Measurements from ENCODE around the gene AFAP1.

AFAP1 gene

DNA sequence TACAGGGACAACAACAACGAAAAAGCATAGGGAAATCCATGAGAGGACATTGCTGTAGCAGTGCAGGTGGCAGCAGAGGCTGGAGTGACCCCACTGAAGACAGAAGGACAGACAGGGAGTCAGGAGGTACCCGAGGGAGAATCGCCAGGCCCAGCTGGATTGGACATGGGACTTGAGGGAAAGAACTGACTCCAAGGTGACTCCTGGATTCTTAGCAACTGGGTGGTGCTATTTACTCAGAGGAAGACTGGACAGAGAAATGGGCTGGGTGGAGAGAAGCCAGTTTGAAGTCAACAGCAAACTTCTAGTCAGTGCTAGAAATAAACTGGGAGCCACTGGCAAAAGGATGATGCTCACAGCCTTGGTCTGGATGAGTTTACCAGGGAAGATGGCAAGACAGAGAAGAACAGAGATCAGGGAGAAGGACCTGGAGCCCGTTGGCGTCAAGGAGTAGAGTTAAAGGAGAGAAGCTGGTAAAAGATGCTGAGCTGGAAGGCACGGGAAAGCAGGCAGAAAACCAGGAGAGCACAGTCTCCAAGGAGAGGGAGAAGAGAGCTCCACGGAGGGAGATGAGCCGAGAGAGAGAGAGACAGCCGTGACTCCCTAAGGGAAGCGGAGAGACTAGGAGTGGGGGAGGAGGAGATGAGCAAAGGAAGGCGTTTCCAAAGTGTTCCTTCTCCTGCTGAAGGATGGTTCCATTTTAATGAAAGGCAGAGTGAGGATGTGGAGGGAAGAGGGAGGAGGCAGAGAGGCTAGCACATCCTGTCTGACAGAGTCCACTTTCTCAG is 119.4 kb downstream of the AFAP1 start:
- no peak for DNase-seq (ENCODE audit: low read depth)

DNA sequence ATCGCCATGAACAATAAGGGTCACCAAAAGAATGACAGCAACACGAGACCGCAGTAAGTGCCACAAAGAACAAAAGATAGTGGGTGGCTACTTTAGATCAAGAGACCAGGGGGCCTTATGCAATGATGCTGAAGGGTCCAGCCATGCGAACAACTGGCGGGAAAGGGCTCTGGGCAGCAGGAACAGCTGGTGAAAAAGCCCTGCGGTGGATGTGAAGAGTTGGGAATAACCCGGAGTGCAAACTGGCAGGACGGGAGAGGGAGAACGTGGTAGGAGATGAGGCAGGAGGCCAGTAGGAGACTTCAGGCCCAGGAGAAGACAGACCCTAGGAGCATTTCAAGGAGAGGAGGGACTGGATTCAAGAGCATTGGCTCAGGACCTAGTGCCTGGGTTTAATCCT is 120.2 kb downstream of the AFAP1 start:
- DNase-seq (ENCODE audit: low read depth): no peak

DNA sequence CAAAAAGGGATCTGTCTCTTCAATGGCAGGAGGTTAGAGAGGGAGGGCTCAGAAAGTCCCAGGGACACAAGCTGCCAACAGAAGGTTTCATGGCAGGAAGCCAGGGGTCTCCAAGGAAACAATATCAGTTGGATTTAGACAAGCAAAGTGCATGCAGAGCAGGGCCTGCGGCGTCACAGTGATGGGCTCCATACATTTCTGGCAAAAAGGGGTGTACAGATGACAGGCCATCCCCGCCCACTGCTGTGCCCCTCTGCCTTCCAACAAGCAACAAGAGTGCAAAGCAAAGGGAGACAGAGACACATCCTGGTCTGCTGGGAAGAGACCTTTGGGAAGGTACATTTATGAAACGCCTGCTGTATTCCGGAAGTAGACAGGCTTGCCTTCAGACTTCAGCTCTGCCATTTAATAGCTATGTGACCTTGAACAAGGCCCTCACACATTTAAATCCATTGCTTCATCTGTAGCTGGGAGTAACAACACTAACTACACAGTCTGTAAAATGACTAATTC is 121.2 kb downstream of the AFAP1 start:
- DNase-seq (ENCODE audit: low read depth): no peak

DNA sequence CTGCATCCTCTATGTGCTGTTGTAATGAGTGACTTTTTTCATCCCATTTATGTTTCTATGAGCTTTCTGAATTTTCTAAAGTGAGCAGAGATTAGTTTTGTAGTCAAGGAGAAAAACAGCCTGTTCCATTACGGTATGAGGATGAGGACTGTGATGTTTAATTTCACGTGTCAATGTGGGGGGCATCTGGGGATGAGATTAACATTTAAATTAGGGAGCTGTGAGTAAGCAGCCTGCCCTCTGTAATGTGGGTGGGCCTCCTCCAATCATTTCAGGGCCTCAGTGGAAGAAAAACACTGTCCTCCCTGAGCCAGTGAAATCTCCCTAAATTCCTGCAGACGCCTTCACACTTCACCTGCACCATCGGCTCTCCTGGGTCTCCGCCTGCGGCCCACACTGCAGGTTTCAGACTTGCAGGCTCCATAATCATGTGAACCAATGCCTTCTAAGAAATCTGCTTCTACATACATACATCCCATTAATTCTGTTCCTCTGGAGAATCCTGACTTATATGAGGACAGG is 121.7 kb downstream of the AFAP1 start:
- DNase-seq (ENCODE audit: low read depth): no peak

DNA sequence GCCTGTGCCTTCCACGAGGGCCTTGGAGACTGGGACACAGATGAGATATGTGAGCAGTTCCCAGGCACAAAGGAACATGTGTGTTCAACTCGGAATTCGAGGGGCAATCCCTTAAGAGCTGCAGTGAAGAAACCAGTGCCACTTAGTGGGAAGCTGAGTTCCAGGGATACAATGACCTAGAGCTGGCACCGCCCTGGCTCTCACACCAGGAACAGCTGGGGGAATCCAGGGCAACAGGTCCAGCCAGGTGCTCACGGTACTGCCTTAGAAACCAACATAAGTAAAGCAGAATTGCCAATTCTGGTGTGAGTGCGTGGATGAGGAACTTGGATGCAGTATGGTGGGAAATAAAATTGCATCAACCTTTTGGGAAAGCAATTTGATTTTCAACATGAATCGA is 122.9 kb downstream of the AFAP1 start:
- no peak for DNase-seq (ENCODE audit: low read depth)

DNA sequence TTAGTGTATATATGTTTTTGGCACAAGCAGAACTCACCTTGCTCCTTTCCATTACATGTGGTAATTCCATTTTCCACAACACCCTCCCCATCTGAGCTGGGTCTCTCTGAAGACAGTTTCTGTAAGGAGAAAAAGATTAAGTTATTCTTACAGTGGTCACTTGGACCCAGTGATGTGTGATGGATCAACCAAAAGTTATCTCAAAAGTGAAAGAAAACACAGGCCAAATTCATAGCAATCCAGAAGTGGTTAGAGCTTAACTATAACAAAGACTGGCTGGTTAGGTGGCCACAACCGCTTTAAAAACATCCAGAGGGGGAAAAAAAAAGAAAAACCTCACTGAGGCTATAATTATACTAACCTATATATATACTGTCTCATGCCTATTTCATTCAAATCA is 123.7 kb downstream of the AFAP1 start:
- DNase-seq (ENCODE audit: low read depth): no peak

DNA sequence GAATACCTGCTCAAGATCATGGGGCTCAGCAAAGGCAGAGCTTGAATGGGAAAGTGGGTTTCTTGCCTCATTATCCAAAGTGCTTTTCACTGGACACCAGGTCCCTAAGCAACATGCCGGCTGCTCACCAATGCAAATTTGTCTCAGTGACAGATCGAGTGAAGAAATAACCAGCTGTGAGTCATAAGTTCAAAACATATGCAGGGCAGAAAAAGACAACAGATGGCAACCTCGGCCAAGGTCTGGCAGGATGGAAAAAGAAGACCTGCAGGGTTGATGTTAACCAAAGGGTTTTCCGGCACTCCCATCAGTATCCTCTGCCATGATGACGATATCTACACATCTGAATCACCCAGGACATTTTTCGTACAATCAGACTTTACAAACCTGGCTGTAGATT is 124.1 kb downstream of the AFAP1 start:
- DNase-seq (ENCODE audit: low read depth): no peak

DNA sequence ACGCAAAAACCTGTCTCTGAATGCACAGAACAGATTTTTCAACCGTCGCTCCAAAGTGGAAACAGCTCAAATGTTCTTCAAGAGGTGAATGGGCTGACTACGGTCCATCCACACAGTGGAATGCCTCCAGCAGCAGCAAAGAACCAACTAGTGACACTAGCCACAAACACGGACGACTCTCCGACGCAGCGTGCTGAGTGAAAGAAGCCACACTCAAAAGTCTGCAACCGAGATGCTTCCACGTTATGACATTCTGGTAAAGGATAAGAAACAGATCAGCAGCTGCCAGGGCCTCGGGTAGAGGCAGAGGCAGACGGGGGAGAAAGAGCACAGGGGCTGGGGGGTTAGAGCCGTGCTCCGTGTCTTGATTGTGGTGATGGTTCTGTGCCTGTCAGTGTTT is 125.2 kb downstream of the AFAP1 start:
- no peak for DNase-seq (ENCODE audit: low read depth)

DNA sequence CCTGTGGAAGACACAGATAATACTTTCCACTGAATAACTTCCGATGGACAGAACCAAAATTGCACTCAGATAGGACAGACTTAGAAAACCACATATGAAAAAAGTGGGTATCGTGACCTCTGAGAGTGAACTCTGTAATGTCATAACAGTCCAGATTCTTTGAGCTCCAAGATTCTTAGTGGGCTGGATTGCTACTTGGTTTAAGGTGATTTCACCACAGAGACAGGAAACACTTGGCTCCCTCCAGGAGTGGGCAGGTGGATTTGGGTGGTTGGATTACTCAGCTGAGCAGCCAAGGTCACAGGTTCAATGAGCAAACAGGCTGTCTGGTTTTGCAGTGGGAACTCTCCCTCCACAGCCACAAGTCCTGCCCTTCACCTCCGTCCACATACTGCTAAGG is 126.0 kb downstream of the AFAP1 start:
- DNase-seq (ENCODE audit: low read depth): no peak

DNA sequence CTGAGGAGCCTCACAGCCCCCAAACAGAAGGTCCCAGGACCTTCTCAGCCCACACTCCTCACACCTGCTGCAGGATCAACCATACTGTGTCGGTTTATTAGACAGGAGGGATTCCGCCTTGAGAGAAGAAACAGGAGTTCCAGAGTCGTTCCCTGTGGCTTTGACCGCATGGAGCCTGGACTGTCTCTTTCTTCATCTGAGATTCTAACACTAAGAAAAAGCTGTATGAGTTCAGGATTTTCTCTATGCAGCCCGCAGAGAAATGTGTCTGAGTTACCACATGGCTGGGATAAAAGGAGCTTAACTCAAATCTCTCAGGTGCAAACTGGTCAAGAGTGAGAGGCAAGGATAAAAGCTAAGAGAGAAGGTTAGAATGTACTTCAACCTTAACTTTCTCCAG is 126.7 kb downstream of the AFAP1 start:
- no peak for DNase-seq (ENCODE audit: low read depth)

DNA sequence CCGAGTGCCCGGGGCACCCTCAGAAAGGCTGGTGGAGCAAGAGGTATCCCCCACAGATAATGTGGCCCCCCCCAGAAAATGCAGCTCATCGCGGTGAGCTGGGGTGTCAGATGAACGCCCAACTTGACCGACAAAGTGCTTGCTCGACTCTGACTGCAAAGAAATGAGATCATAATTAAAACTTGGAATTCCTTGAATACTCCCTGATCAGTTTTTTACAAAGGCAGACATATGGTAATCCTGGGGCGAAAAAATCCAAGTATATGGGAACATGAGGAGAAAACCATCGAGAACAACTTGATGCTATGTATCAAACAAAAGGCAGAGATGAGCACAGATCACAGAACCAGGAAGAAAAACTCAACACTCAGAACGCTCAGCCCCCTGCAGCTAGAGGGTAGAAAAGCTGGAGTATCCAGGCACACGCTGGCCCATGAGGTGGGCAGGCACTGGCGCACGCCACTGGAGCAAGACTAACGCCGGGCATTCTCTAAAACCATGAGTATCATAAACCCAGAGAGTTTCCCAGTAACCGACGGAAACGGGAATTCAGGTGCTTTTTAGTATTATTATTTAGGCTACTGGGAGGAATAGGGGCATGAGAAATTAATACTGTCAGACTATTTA is 127.3 kb downstream of the AFAP1 start:
- DNase-seq (ENCODE audit: low read depth): no peak

DNA sequence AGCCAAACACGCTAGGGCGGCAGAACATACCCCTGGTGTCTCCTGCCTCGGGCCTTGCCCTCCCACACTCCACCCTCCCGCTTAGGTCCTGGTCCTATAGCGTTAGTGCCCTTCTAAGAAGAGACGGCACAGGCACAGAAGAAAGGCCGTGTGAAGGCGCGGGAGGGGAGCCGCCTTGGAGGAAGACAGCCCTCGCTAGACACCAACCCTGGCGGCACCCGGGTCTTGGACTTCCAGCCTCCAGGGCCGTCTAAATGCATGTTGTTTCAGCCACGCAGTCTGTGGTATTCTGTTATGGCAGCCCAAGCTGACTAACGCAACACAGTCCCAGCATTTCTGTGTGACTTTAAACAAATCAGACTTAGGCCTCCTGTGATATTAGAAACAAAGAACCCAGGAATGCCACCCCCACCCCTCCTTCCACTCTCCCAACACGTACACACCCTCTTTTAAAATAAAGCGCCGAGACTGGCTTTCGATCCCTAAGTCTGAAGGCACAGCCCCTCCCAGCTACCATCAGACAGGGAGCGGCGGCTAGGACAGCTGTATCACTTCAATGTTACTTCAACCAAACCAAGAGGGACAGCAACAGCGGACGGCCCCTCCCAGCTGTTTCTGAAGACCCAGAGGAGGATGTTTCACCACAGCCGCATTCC is 128.0 kb downstream of the AFAP1 start:
- DNase-seq (ENCODE audit: low read depth): no peak

DNA sequence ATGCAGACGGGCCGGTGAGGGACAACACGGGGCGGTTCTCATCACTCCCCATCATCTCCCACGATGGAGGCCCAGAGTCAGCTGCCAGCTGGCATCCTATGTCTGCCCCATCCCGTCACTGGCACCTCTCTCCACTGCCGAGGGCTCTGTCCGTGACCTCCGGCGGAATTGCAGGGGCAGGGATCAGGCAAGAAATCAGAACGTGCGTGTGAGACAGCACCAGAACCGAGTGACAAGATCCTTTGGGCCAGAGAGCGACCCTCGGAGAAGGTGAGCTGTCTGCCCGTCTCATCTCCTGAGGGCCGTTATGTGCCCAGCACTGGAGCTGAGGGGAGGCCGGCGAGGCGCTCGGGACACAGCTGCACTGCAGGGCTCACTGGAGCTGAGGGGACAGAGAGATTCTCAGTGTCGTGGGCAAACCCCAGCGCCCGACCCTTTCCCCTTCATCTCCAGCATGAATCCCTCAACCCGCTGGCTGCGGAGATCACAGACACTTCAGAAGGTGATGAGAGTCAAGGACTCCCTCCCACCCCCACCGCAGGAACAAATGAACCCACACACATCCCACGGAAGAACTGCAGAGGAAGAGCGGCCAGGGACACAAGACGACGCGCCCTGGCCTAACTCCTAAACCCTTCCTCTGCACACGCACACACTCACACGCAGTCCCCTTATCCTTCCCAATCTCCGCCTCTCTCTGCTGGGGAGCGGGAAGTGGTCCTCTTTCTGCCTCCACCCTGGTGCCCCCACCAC is 128.7 kb downstream of the AFAP1 start:
- DNase-seq (ENCODE audit: low read depth): no peak

DNA sequence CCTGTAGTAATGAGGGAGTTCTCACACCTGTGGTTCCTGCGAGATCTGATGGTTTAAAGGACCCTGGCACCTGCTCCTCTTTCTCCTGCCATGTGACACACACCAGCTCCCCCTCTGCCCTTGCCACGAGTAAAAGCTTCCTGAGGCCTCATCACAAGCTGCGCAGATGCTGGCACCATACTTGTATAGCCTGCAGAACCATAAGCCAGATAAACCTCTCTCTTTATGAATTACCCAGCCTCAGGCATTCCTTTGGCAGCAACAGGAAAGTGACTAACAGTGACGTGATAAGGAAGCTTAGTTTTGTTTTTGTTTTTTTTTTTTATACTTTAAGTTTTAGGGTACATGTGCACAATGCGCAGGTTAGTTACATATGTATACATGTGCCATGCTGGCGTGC is 130.9 kb downstream of the AFAP1 start:
- DNase-seq (ENCODE audit: low read depth): no peak

DNA sequence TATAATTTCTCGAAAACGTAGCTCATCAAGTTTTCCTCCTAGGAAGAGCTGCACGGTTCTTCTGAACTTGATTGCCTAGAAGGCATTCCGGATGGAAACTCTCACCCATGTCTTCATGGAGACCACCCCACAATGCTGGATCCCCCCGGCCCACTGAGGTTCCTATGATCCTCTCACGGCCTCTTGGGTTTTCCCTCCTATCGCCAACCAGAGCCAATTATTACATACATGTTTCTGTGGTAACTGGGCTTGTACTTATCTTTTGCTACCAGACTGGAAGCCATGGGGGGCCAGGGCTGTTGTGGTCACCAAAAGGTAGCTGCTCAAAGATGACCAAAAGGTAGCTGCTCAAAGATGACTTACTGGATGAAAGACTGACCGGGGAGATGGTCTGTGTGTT is 131.5 kb downstream of the AFAP1 start:
- no peak for DNase-seq (ENCODE audit: low read depth)

DNA sequence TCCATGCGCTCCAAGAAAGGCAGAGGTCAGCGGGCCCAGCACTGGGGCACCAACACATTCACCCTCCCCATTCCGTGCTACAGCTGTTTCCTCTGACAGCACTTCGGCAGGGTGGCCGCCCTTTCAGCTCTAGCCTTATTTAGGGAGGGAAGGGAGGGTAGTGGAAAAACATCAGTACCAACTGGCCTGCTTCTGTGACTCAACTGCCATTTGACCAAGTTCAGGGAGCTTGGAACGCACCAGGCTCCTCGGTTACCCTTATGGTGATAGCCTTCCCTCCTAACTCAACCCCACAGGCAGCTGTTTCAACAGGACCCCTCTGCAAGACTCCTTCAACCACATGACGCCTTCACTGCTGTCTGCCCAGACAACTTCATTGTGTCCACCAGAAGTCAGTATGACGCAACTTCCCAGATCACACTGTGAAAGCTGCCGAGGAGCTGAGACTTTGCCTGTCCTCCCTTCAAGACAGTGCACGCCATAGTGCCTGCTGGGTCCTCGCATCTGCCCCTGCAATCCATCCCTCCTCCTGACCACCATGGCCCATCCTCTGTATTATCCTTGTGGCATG is 132.2 kb downstream of the AFAP1 start:
- no peak for DNase-seq (ENCODE audit: low read depth)

DNA sequence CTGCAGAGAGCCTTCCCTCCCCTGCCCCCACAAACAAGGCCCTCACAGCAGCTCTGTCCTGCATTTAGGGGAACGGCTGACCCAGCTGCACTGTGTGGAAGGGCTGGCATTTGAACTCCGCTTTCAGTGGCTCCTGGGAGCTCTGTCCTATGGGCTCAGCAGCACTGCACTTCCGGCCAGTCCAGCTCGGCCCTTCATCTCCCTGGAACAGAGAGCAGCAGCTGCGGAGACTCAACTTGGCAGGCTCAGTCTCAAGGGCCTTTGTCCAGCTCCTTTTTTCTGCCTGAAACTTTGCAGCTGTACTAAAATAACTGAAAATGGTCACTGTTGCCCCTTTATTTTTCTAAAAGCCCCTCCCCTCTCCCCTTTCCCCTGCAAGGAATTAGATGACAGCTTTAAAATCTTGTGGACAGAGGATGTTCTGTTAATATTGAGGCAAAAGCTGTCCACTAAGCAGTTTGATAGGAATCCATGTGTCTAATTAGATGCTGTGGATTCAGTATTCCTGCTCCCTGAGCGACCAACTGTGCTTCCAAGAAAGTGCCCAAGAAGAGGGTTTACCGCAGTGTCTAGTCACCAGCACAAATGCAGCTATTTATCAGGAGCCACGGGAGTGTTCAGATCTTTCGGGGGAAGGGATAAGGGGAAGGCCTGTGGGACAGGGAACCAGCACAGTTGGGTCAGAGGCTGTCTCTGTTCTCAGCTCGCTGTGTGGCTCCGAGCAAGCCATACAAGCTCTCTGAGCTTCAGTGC is 133.1 kb downstream of the AFAP1 start:
- no peak for DNase-seq (ENCODE audit: low read depth)

DNA sequence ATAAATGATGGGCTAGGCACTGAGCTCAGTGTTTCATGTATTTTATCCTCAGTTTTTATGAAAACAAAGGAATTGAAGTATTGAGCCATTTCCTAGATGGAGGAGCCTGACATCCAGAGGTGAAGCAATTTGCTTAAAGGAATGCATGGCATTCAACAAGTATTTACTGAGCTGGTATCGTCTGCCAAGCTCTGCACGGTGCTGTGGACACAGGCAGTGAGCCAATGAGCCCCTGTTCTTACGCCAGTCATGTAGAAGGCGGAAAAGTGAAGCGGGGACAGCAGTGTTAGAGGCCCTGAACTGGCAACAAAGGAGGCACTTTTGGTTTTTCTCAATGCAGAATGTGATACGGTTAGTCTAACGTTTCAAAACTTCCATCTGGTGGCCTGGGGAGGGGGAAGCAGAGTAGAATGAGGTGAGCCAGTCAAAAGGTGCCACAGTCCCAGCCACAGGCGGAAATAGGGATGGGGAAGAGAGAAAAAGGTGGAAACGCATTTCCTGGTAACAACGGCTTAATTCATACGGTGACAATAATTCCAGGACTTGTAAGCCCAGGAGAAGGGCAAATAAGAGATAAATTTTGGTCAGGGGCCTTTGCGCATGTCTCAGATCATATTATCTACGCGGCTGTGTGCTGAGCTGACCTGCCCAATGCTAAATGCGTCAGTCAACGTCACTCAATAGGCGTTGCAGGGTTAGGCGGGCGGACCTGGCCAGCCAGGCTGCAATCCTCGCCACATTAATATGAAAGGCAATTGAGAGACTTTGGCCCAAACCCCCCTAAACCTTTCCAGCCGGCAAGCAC is 133.9 kb downstream of the AFAP1 start:
- DNase-seq (ENCODE audit: low read depth): no peak

DNA sequence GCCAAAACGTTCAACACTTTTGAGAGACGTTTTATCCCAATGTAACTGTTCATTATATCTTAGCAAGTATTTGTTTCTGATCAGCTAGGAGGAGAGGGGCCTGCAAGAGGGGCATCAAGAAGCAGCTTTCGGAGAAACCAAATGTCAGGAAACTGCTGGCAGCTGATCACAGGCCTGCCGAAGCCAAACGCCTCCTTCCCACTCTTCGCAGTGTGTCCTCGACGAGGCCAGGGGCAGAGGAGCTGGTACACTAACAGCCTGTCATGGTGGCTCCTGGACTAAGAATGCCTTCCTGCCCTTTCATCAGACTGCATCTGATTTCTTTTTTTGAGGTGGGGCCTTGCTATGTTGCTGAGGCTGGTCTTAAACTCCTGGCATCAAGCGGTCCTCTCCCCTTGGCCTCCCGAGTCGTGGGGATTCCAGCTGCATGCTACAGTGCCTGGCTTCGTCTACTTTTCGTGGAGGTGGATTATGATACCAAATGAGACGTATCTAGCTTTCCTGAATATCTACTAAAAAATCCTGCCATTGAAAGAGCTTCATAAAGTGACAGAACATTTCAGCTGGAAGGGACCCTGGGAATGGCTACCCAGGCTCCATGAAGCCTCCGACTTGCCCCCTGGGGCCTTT is 134.8 kb downstream of the AFAP1 start:
- DNase-seq (ENCODE audit: low read depth): no peak
